OCI-LY1 (cell line): Measurements from ENCODE around the gene BOC.

ENCODE experiments used
- CTCF ChIP-seq: fragments of 200-600 bp; sonication (generic), shearing (Covaris generic); IDR thresholded peaks from 2 replicates; pipeline ENCODE4 v1.5.1; 2017; ENCODE audit warnings: mild to moderate bottlenecking, antibody characterized with exemption, low read length, moderate library complexity, mixed read lengths
- EZH2 ChIP-seq: fragments of 200-600 bp; sonication (generic), shearing (Covaris generic); IDR thresholded peaks from 2 replicates; pipeline ENCODE4 v1.8.0; 2017; ENCODE audit warnings: borderline replicate concordance, mixed run types, mild to moderate bottlenecking, antibody characterized with exemption, low read length, moderate library complexity, mixed read lengths

GRCh38 chr3:113277941-113278598 lies 66.7 kb downstream of the BOC start:
- TF ChIP-seq CTCF (peak; percentile 29; the same call in 1 of the 2 replicates), EZH2 (no peak)
